Suppressor macrophage treated with lipopolysaccharide for 4 hours (primary cell): Measurements from ENCODE around the gene SRPX2.

ENCODE experiments used
- DNase-seq: peaks from one replicate; pipeline ENCODE4 v3.0.0-alpha.2; 2020

The SRPX2 gene

GRCh38 chrX:100643956-100644860, at the start of gene SRPX2:
TSS of gene SRPX2 (plus strand) at chrX:100644199. CDS start at chrX:100646323, 2,124 bp downstream.
- DNase-seq, result peak; percentile 79

GRCh38 chrX:100596601-100597000, 47.4 kb upstream of the SRPX2 start:
- no peak for DNase-seq

GRCh38 chrX:100599456-100599855, 44.5 kb upstream of the SRPX2 start:
- DNase-seq, result no peak

GRCh38 chrX:100600340-100600739, 43.7 kb upstream of the SRPX2 start:
- DNase-seq, result no peak

GRCh38 chrX:100600758-100601157, 43.2 kb upstream of the SRPX2 start:
- peak; percentile 27 for DNase-seq

GRCh38 chrX:100606753-100607152, 37.2 kb upstream of the SRPX2 start:
- peak; percentile 18 for DNase-seq

GRCh38 chrX:100609591-100609990, 34.4 kb upstream of the SRPX2 start:
- no peak for DNase-seq

GRCh38 chrX:100611951-100612350, 32.0 kb upstream of the SRPX2 start:
- DNase-seq, result no peak

- peak; percentile 27 for DNase-seq
These were observed 29.0 kb upstream of the SRPX2 start for GRCh38 chrX:100615005-100615404.

GRCh38 chrX:100623001-100623400, 21.0 kb upstream of the SRPX2 start:
- DNase-seq, result no peak

GRCh38 chrX:100625985-100626491, 18.0 kb upstream of the SRPX2 start:
- no peak for DNase-seq

- no peak for DNase-seq
These were observed 9.0 kb upstream of the SRPX2 start for GRCh38 chrX:100635040-100635439.

GRCh38 chrX:100635989-100636320, 8.0 kb upstream of the SRPX2 start:
- DNase-seq, result no peak

- DNase-seq, result peak; percentile 66
These were observed 7.5 kb upstream of the SRPX2 start, which contains the start of gene TSPAN6 for GRCh38 chrX:100636321-100636991. TSS of gene TSPAN6 (minus strand) at chrX:100636806. CDS start at chrX:100636694, 112 bp downstream.

GRCh38 chrX:100642290-100642689, 1.7 kb upstream of the SRPX2 start:
- no peak for DNase-seq

GRCh38 chrX:100643212-100643611, 787 bp upstream of the SRPX2 start:
- DNase-seq, result no peak

GRCh38 chrX:100645106-100645505, 1.1 kb downstream of the SRPX2 start:
- no peak for DNase-seq

- DNase-seq, result no peak
These were observed 3.1 kb downstream of the SRPX2 start for GRCh38 chrX:100647095-100647494.

- DNase-seq, result no peak
These were observed 3.7 kb downstream of the SRPX2 start for GRCh38 chrX:100647739-100648138.

GRCh38 chrX:100648458-100649417, 4.7 kb downstream of the SRPX2 start:
- DNase-seq, result no peak

GRCh38 chrX:100649550-100650356, 5.8 kb downstream of the SRPX2 start:
- peak; percentile 81 for DNase-seq

- no peak for DNase-seq
These were observed 6.8 kb downstream of the SRPX2 start for GRCh38 chrX:100650841-100651240.
